HCT116 (cell line): Measurements from ENCODE around the gene ACOX3. TPM values are rescaled to one million over a fixed set of nuclear protein-coding genes. Genes with fewer than 3 reads are reported as not detected.

Experiments
- ATAC-seq: fragments of 200-7000 bp; cut with Tn5 transposase; 2 replicates; pipeline ENCODE4 v1.9.1; 2020; ENCODE audit warnings: mild to moderate bottlenecking, moderate library complexity
- BruUV-seq: library from RNA; stranded (reverse); fragments of 400-500 nt; replicated peaks from 2 replicates; lab custom pipeline; 2021; lab: Mats Ljungman, UMichigan
- CTCF ChIA-PET: fragments of 300-600 bp; sonication (Branson Sonifier 250); formaldehyde crosslinking; loops from one replicate; lab custom pipeline; 2021; ENCODE audit warnings: antibody characterized with exemption; lab: Charles Lee
- POLR2A ChIA-PET: fragments of 300-600, 350-600 bp; sonication (Branson Sonifier 250); formaldehyde crosslinking; loops from one replicate; lab custom pipeline; 2021; ENCODE audit warnings: antibody characterized with exemption; lab: Charles Lee
- RAD21 ChIA-PET, 2 experiments: fragments of 300-600 bp; sonication (Branson Sonifier 250); formaldehyde crosslinking; loops; one replicate each; lab custom pipeline; 2023; ENCODE audit warnings: low total read pairs in 2 of 2; ENCODE audit not compliant: uncharacterized antibody in 2 of 2, unreplicated experiment in 2 of 2, low non-redundant PET in 1 of 2; lab: Charles Lee
- DNase-seq: peaks from one replicate; pipeline ENCODE4 v3.0.0-alpha.2; 2010; ENCODE audit warnings: low read depth, low spot score
- H2AFZ ChIP-seq: fragments of 200-600 bp; shearing (Covaris generic), sonication (generic); 2 replicates; pipeline ENCODE4 v1.6.1; 2017; ENCODE audit warnings: low read depth, mixed run types, mixed read lengths, antibody characterized with exemption, low read length; ENCODE audit not compliant: poor library complexity, severe bottlenecking
- H3K27ac ChIP-seq: 2 replicates; pipeline ENCODE4 v1.5.1; 2012; ENCODE audit warnings: low read depth, low read length
- H3K27me3 ChIP-seq: fragments of 200-600 bp; sonication (generic); 2 replicates; pipeline ENCODE4 v1.6.1; 2016; ENCODE audit warnings: mixed run types, low read length, mixed read lengths; ENCODE audit not compliant: insufficient read depth
- H3K36me3 ChIP-seq, 2 experiments: fragments of 200-500 bp in 1 of 2; fragments of 200-600 bp in 1 of 2; sonication (Bioruptor generic) in 1 of 2; sonication (generic) in 1 of 2; 2 replicates each; pipeline versions ENCODE4 v1.5.1 to v1.6.1; 2014 to 2016; ENCODE audit warnings: low read length in 2 of 2, inconsistent platforms in 1 of 2, mixed read lengths in 1 of 2, mixed run types in 1 of 2; ENCODE audit not compliant: insufficient read depth in 2 of 2, control insufficient read depth in 1 of 2
- H3K4me1 ChIP-seq, 2 experiments: fragments of 200-600 bp in 1 of 2; sonication (generic) in 1 of 2; 2 replicates each; pipeline versions ENCODE4 v1.5.1 to v1.6.1; 2012 to 2017; ENCODE audit warnings: low read length in 2 of 2, inconsistent platforms in 1 of 2, mild to moderate bottlenecking in 1 of 2, mixed read lengths in 1 of 2, mixed run types in 1 of 2, moderate library complexity in 1 of 2; ENCODE audit not compliant: insufficient read depth in 2 of 2, control insufficient read depth in 1 of 2
- H3K4me2 ChIP-seq: fragments of 200-600 bp; sonication (generic); 2 replicates; pipeline ENCODE4 v1.6.1; 2017; ENCODE audit warnings: mixed run types, low read length, mixed read lengths
- H3K4me3 ChIP-seq, 2 experiments: fragments of 200-600 bp in 1 of 2; sonication (generic) in 1 of 2; replicated peaks in 1 of 2; 2 replicates each; pipeline ENCODE4 v1.5.1; 2011 to 2016; ENCODE audit warnings: low read length in 2 of 2, control low read depth in 1 of 2, low read depth in 1 of 2, mild to moderate bottlenecking in 1 of 2, mixed read lengths in 1 of 2, mixed run types in 1 of 2
- H3K79me2 ChIP-seq: fragments of 200-600 bp; sonication (generic); 2 replicates; pipeline ENCODE4 v1.6.1; 2017; ENCODE audit warnings: mild to moderate bottlenecking, mixed run types, low read length, moderate library complexity, mixed read lengths; ENCODE audit not compliant: insufficient read depth
- H3K9ac ChIP-seq: fragments of 200-600 bp; sonication (generic); 2 replicates; pipeline ENCODE4 v1.6.1; 2016; ENCODE audit warnings: low read length, mixed read lengths
- H3K9me2 ChIP-seq: fragments of 200-600 bp; sonication (generic), shearing (Covaris generic); 2 replicates; pipeline ENCODE4 v1.6.1; 2017; ENCODE audit warnings: mixed run types, mild to moderate bottlenecking, moderate library complexity; ENCODE audit not compliant: insufficient read depth
- H3K9me3 ChIP-seq, 2 experiments: fragments of 200-500 bp in 1 of 2; fragments of 200-600 bp in 1 of 2; sonication (Bioruptor generic) in 1 of 2; sonication (generic) in 1 of 2; 2 replicates each; pipeline ENCODE4 v1.6.1; 2014 to 2017; ENCODE audit warnings: low read length in 2 of 2, mixed read lengths in 2 of 2, inconsistent platforms in 1 of 2, low read depth in 1 of 2, mild to moderate bottlenecking in 1 of 2, mixed run types in 1 of 2, moderate library complexity in 1 of 2; ENCODE audit not compliant: control insufficient read depth in 1 of 2, insufficient read depth in 1 of 2
- H4K20me1 ChIP-seq: fragments of 200-600 bp; sonication (generic), shearing (Covaris generic); 2 replicates; pipeline ENCODE4 v1.6.1; 2017; ENCODE audit warnings: mixed run types, mild to moderate bottlenecking, moderate library complexity; ENCODE audit not compliant: insufficient read depth
- CTCF ChIP-seq, 3 experiments: fragments of 200-600 bp in 1 of 3; sonication (generic) in 1 of 3; IDR thresholded peaks in 2 of 3; conservative IDR thresholded peaks in 1 of 3; 2 replicates each; pipeline ENCODE4 v1.5.1; 2012 to 2017; ENCODE audit warnings: low read depth in 2 of 3, low read length in 2 of 3, antibody characterized with exemption in 1 of 3, borderline replicate concordance in 1 of 3, control low read depth in 1 of 3, mild to moderate bottlenecking in 1 of 3, mixed read lengths in 1 of 3, mixed run types in 1 of 3, moderate library complexity in 1 of 3; ENCODE audit not compliant: insufficient read depth in 1 of 3
- ELF1 ChIP-seq: IDR thresholded peaks from 2 replicates; pipeline ENCODE4 v1.6.1; 2012; ENCODE audit warnings: low read depth, borderline replicate concordance
- EZH2phosphoT487 ChIP-seq: fragments of 200-600 bp; IDR thresholded peaks from 2 replicates; pipeline ENCODE4 v1.6.1; 2018; ENCODE audit warnings: antibody characterized with exemption, borderline replicate concordance
- FOSL1 ChIP-seq: IDR thresholded peaks from 2 replicates; pipeline ENCODE4 v1.6.1; 2012; ENCODE audit warnings: low read depth
- MAX ChIP-seq: IDR thresholded peaks from 2 replicates; pipeline ENCODE4 v1.6.1; 2012
- POLR2AphosphoS5 ChIP-seq: IDR thresholded peaks from 2 replicates; pipeline ENCODE4 v1.6.1; 2011; ENCODE audit warnings: mild to moderate bottlenecking, low read depth, low read length, moderate library complexity
- SIN3A ChIP-seq: IDR thresholded peaks from 2 replicates; pipeline ENCODE4 v1.6.1; 2012; ENCODE audit warnings: low read depth
- SRF ChIP-seq: IDR thresholded peaks from 2 replicates; pipeline ENCODE4 v1.6.1; 2012; ENCODE audit warnings: low read depth
- YY1 ChIP-seq: IDR thresholded peaks from 2 replicates; pipeline ENCODE4 v1.6.1; 2011; ENCODE audit warnings: low read length, low read depth, moderate library complexity, mild to moderate bottlenecking; ENCODE audit not compliant: insufficient replicate concordance; ENCODE audit errors: extremely low read depth
- ZFX ChIP-seq: fragments of 450-650 bp; IDR thresholded peaks from 2 replicates; pipeline ENCODE4 v1.6.1; 2017
- intact Hi-C: fragments of 100-400 bp; cut with micrococcal nuclease; formaldehyde crosslinking; loops from 2 replicates; pipeline ENCODE4 v1.10.0; 2022
- total RNA-seq: library from RNA; stranded (reverse); gene quantifications from one replicate; pipeline ENCODE4 v1.2.1, GENCODE V29; 2021; ENCODE audit not compliant: unreplicated experiment

Gene ACOX3
- total RNA-seq, 1 experiment from 2014 or later = 16.9 TPM

- RAD21 ChIA-PET = no interaction called here
- DNase-seq (no peak), ATAC-seq (no peak)
- no peak overlapping the region for H3K27ac ChIP-seq
- H3K36me3 ChIP-seq = no peaks in the 10 kb centered on the region
- BruUV-seq = no TSS peak
- no peak for TF ChIP-seq CTCF (IDR thresholded peaks at IDR 0.05 in 2 of 3, conservative IDR thresholded peaks at IDR 0.05 in 1 of 3; ENCODE audit: borderline replicate concordance in 1 of 3, insufficient read depth in 1 of 3, low read depth in 2 of 3, low read length in 2 of 3)
- no peak for TF ChIP-seq YY1
- no peak for TF ChIP-seq ELF1
- CTCF ChIA-PET = no interaction called here
- intact Hi-C loops = no loop called here
- H4K20me1 ChIP-seq = no peaks in the 10 kb centered on the region
- no peaks in the 10 kb centered on the region for H3K9me2 ChIP-seq
- no peaks in the 10 kb centered on the region for H3K27me3 ChIP-seq
- POLR2A ChIA-PET = no interaction called here
- no peak overlapping the region for H2AFZ ChIP-seq
- H3K9me3 ChIP-seq = no peaks in the 10 kb centered on the region
- H3K4me1 ChIP-seq = no peaks in the 10 kb centered on the region
- H3K79me2 ChIP-seq = no peaks in the 10 kb centered on the region
- H3K4me2 ChIP-seq = no peak overlapping the region
- no peak overlapping the region for H3K9ac ChIP-seq
- no peak overlapping the region for H3K4me3 ChIP-seq
Observed at GRCh38 chr4:8323947-8324555, 116.5 kb downstream of the ACOX3 start.

- no peaks in the 10 kb centered on the region for H3K9me2 ChIP-seq
- ATAC-seq (no peak), DNase-seq (no peak)
- no peak overlapping the region for H3K27ac ChIP-seq
- no peaks in the 10 kb centered on the region for H3K9me3 ChIP-seq
- no peak overlapping the region for H3K4me2 ChIP-seq
- RAD21 ChIA-PET = no interaction called here
- no peak overlapping the region for H3K4me3 ChIP-seq
- H3K9ac ChIP-seq = no peak overlapping the region
- no peaks in the 10 kb centered on the region for H3K27me3 ChIP-seq
- POLR2A ChIA-PET = no interaction called here
- no TSS peak for BruUV-seq
- H2AFZ ChIP-seq = no peak overlapping the region
- intact Hi-C loops = no loop called here
- H4K20me1 ChIP-seq = no peaks in the 10 kb centered on the region
- no peaks in the 10 kb centered on the region for H3K79me2 ChIP-seq
- H3K4me1 ChIP-seq = no peaks in the 10 kb centered on the region
- H3K36me3 ChIP-seq = no peaks in the 10 kb centered on the region
- CTCF ChIA-PET = no interaction called here
- TF ChIP-seq CTCF (IDR thresholded peaks at IDR 0.05 in 2 of 3, conservative IDR thresholded peaks at IDR 0.05 in 1 of 3; ENCODE audit: borderline replicate concordance in 1 of 3, insufficient read depth in 1 of 3, low read depth in 2 of 3, low read length in 2 of 3) = no peak
- TF ChIP-seq SRF = no peak
- TF ChIP-seq MAX = no peak
- no peak for TF ChIP-seq ZFX
- no peak for TF ChIP-seq SIN3A
- no peak for TF ChIP-seq ELF1
- no peak for TF ChIP-seq POLR2AphosphoS5
- no peak for TF ChIP-seq EZH2phosphoT487
- TF ChIP-seq FOSL1 = no peak
Observed at GRCh38 chr4:8322794-8323704, 117.5 kb downstream of the ACOX3 start.
